Measurements from ENCODE around the gene NFKBIE. TPM values are rescaled to one million over a fixed set of nuclear protein-coding genes. Genes with fewer than 3 reads are reported as not detected.
A peak's percentile ranks its signal among the peaks of the same experiment; 100 is the strongest.

The NFKBIE gene
- total and polyA plus RNA-seq, 2 of the 13 experiments (the other 11 are each of a cell fraction or from before 2014, with no cell fraction given), result 6.7 to 14.5 TPM

DNA sequence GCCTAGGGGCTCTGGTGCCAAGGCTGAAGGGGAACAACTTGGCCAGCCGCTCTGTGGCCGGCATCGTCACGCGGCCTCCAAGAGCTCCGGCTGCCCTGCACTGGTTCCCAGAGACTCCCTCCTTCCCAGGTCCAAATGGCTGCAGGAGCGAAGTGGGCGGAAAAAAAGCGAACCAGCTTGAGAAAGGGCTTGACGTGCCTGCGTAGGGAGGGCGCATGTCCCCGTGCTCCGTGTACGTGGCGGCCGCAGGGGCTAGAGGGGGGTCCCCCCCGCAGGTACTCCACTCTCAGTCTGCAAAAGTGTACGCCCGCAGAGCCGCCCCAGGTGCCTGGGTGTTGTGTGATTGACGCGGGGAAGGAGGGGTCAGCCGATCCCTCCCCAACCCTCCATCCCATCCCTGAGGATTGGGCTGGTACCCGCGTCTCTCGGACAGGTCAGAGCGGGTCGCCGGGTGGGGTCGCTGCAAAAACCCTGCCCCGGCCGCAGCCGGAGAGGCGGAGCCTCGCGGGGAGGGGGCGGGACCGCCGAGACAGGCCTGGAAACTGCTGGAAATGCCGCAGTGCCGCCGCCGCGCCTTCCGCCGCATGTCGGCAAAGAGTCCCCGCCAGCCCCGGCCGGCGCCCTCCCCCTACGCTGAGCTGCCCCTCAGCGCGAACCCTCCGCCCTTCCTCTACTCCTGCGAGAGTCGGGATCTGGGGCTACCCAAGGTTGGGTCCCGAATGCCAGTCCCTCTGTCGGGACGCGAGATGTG, 19.3 kb downstream of the NFKBIE start (continued):
- TF ChIP-seq RXRA (CRISPR knock-in tag; IDR thresholded peaks at IDR 0.05), result peak; percentile 52; the same call in 1 of the 2 replicates
- TF ChIP-seq ZNF782 (CRISPR knock-in tag; IDR thresholded peaks at IDR 0.05; ENCODE audit: borderline replicate concordance), result 0 out of 2 replicates have a peak, but pooled peaks have one; percentile 27
- TF ChIP-seq ONECUT2 (CRISPR knock-in tag; IDR thresholded peaks at IDR 0.05), result peak; percentile 41; the same call in 1 of the 2 replicates
- no peak; the same call in 1 of the 2 replicates for TF ChIP-seq FOXK2 (IDR thresholded peaks at IDR 0.05)
- TF ChIP-seq TOPORS (CRISPR knock-in tag; IDR thresholded peaks at IDR 0.05), result peak; percentile 50; the same call in 1 of the 2 replicates
- TF ChIP-seq HDAC2 (CRISPR knock-in tag; IDR thresholded peaks at IDR 0.05), result peak; percentile 75
- TF ChIP-seq CREB1 (IDR thresholded peaks at IDR 0.05), result peak; percentile 66
- no peak for TF ChIP-seq CREB1 (CRISPR knock-in tag; IDR thresholded peaks at IDR 0.05)
- no peak for TF ChIP-seq ZNF7 (CRISPR knock-in tag; IDR thresholded peaks at IDR 0.05)
- peak; percentile 86 for TF ChIP-seq ZNF878 (CRISPR knock-in tag; IDR thresholded peaks at IDR 0.05)
- TF ChIP-seq ZNF143 (CRISPR knock-in tag; IDR thresholded peaks at IDR 0.05), result no peak
- TF ChIP-seq EEA1 (CRISPR knock-in tag; IDR thresholded peaks at IDR 0.05; ENCODE audit: borderline replicate concordance), result 0 out of 2 replicates have a peak, but pooled peaks have one; percentile 88
- TF ChIP-seq, protein P1, sequence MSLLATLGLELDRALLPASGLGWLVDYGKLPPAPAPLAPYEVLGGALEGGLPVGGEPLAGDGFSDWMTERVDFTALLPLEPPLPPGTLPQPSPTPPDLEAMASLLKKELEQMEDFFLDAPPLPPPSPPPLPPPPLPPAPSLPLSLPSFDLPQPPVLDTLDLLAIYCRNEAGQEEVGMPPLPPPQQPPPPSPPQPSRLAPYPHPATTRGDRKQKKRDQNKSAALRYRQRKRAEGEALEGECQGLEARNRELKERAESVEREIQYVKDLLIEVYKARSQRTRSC (CRISPR knock-in tag; IDR thresholded peaks at IDR 0.05; ENCODE audit: low read depth), result no peak; the same call in 1 of the 2 replicates
- peak; percentile 80; the same call in 1 of the 2 replicates for TF ChIP-seq ZSCAN31 (CRISPR knock-in tag; IDR thresholded peaks at IDR 0.05; ENCODE audit: low read depth)
- TF ChIP-seq ZNF841 (CRISPR knock-in tag; IDR thresholded peaks at IDR 0.05; ENCODE audit: borderline replicate concordance), result no peak; the same call in 1 of the 2 replicates
- TF ChIP-seq, protein P2, sequence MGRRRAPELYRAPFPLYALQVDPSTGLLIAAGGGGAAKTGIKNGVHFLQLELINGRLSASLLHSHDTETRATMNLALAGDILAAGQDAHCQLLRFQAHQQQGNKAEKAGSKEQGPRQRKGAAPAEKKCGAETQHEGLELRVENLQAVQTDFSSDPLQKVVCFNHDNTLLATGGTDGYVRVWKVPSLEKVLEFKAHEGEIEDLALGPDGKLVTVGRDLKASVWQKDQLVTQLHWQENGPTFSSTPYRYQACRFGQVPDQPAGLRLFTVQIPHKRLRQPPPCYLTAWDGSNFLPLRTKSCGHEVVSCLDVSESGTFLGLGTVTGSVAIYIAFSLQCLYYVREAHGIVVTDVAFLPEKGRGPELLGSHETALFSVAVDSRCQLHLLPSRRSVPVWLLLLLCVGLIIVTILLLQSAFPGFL (CRISPR knock-in tag; IDR thresholded peaks at IDR 0.05), result no peak; the same call in 1 of the 2 replicates
- TF ChIP-seq, protein P3, sequence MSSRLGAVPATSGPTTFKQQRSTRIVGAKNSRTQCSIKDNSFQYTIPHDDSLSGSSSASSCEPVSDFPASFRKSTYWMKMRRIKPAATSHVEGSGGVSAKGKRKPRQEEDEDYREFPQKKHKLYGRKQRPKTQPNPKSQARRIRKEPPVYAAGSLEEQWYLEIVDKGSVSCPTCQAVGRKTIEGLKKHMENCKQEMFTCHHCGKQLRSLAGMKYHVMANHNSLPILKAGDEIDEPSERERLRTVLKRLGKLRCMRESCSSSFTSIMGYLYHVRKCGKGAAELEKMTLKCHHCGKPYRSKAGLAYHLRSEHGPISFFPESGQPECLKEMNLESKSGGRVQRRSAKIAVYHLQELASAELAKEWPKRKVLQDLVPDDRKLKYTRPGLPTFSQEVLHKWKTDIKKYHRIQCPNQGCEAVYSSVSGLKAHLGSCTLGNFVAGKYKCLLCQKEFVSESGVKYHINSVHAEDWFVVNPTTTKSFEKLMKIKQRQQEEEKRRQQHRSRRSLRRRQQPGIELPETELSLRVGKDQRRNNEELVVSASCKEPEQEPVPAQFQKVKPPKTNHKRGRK (CRISPR knock-in tag; IDR thresholded peaks at IDR 0.05), result no peak
- peak; percentile 53; the same call in 1 of the 2 replicates for TF ChIP-seq ELF1 (CRISPR knock-in tag; IDR thresholded peaks at IDR 0.05)
- TF ChIP-seq, protein P4, sequence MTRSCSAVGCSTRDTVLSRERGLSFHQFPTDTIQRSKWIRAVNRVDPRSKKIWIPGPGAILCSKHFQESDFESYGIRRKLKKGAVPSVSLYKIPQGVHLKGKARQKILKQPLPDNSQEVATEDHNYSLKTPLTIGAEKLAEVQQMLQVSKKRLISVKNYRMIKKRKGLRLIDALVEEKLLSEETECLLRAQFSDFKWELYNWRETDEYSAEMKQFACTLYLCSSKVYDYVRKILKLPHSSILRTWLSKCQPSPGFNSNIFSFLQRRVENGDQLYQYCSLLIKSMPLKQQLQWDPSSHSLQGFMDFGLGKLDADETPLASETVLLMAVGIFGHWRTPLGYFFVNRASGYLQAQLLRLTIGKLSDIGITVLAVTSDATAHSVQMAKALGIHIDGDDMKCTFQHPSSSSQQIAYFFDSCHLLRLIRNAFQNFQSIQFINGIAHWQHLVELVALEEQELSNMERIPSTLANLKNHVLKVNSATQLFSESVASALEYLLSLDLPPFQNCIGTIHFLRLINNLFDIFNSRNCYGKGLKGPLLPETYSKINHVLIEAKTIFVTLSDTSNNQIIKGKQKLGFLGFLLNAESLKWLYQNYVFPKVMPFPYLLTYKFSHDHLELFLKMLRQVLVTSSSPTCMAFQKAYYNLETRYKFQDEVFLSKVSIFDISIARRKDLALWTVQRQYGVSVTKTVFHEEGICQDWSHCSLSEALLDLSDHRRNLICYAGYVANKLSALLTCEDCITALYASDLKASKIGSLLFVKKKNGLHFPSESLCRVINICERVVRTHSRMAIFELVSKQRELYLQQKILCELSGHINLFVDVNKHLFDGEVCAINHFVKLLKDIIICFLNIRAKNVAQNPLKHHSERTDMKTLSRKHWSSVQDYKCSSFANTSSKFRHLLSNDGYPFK (CRISPR knock-in tag; IDR thresholded peaks at IDR 0.05; ENCODE audit: borderline replicate concordance), result peak; percentile 84
- TF ChIP-seq AHR (CRISPR knock-in tag; IDR thresholded peaks at IDR 0.05), result peak; percentile 28; the same call in 1 of the 2 replicates
- peak; percentile 72 for TF ChIP-seq SMAD1 (CRISPR knock-in tag; IDR thresholded peaks at IDR 0.05; ENCODE audit: borderline replicate concordance, low read depth)
- TF ChIP-seq DPF2 (CRISPR knock-in tag; IDR thresholded peaks at IDR 0.05; ENCODE audit: borderline replicate concordance, low read depth), result no peak; the same call in 1 of the 2 replicates
- peak; percentile 48 for TF ChIP-seq SPEN (CRISPR knock-in tag; IDR thresholded peaks at IDR 0.05; ENCODE audit: low read depth)
- peak; percentile 3; the same call in 1 of the 2 replicates for TF ChIP-seq ZNF335 (CRISPR knock-in tag; IDR thresholded peaks at IDR 0.05)
- TF ChIP-seq SCMH1 (CRISPR knock-in tag; IDR thresholded peaks at IDR 0.05; ENCODE audit: borderline replicate concordance), result no peak

Data from HepG2 (cell line).